Endothelial cell of umbilical vein (primary cell): ENCODE results near the gene NEMP1.

Experiments
- MYC ChIP-seq: IDR thresholded peaks from one replicate; pipeline ENCODE4 v1.6.1; 2011; ENCODE audit warnings: mild to moderate bottlenecking, low read depth, low read length
- POLR2AphosphoS5 ChIP-seq: IDR thresholded peaks from 2 replicates; pipeline ENCODE4 v1.6.1; 2012; ENCODE audit warnings: low read depth, mild to moderate bottlenecking, control low read depth, low read length, moderate library complexity; ENCODE audit not compliant: insufficient read depth
- TF ChIP-seq, protein P1 (sequence below), 2 donors: IDR thresholded peaks; 1 replicate in 1 of 2; 2 replicates in 1 of 2; pipeline ENCODE4 v1.5.1; 2011; ENCODE audit warnings: low read length in 2 of 2, mild to moderate bottlenecking in 2 of 2, moderate library complexity in 2 of 2, control low read depth in 1 of 2, inconsistent platforms in 1 of 2, low read depth in 1 of 2; ENCODE audit not compliant: insufficient read depth in 1 of 2; ENCODE audit errors: extremely low read depth in 1 of 2

DNA sequence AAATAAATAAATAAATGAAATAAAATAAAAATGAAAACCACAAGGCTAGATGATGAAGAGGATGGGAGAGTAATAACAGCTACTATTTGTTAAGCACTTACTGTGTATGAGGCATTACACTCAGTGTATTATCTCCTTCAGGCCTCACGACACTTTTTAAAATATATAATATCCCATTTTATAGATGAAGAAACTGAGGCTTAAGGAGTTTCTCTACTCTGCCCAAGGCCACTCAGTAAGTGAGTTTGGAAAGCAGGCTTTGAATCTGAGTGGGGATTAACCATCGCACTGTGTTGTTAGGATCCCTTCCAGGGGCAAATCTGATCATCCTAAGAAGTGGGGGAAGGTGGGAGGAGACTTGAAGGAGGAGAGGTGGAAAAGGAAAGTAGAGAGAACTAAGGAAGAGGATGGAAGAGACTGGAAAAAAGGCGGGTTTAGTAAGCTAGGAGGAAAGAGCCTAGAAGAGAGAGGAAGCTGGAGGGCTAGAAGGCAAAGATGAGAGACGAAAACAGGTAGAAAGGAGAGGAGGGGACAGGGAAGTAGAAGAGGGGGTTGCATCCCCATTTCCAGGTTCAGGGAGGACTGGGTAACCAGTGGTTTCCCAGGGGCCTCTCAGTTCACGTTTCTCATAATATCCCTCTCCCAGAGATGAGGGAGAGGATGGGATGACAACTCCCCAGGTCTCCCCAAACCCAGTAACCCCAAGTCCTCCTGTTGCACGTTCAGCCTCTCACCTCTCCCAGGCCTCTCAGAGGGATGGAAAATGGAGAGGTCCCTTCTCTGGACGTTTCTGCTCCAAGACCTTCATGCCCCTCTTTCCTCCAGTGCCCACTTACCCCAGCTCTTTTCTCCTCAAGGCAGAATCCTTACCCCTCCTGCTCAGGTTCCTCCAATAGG is 30.9 kb upstream of the NEMP1 start:
- TF ChIP-seq POLR2AphosphoS5: no peak
- TF ChIP-seq MYC: no peak
- TF ChIP-seq, protein P1, sequence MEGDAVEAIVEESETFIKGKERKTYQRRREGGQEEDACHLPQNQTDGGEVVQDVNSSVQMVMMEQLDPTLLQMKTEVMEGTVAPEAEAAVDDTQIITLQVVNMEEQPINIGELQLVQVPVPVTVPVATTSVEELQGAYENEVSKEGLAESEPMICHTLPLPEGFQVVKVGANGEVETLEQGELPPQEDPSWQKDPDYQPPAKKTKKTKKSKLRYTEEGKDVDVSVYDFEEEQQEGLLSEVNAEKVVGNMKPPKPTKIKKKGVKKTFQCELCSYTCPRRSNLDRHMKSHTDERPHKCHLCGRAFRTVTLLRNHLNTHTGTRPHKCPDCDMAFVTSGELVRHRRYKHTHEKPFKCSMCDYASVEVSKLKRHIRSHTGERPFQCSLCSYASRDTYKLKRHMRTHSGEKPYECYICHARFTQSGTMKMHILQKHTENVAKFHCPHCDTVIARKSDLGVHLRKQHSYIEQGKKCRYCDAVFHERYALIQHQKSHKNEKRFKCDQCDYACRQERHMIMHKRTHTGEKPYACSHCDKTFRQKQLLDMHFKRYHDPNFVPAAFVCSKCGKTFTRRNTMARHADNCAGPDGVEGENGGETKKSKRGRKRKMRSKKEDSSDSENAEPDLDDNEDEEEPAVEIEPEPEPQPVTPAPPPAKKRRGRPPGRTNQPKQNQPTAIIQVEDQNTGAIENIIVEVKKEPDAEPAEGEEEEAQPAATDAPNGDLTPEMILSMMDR (IDR thresholded peaks at IDR 0.05; ENCODE audit: extremely low read depth in 1 of 2, insufficient read depth in 1 of 2, low read depth in 1 of 2, low read length in 2 of 2): no peak
